GM20431 (cell line): ENCODE results near the gene SPATA1.

Experiments
- in situ Hi-C: fragments of 300-500 bp; cut with MseI, MboI; formaldehyde crosslinking; loops from one replicate; pipeline ENCODE4 v1.15.0; 2020; ENCODE audit warnings: low sequenced_read_pairs; ENCODE audit not compliant: unreplicated experiment

Gene SPATA1, protein sequence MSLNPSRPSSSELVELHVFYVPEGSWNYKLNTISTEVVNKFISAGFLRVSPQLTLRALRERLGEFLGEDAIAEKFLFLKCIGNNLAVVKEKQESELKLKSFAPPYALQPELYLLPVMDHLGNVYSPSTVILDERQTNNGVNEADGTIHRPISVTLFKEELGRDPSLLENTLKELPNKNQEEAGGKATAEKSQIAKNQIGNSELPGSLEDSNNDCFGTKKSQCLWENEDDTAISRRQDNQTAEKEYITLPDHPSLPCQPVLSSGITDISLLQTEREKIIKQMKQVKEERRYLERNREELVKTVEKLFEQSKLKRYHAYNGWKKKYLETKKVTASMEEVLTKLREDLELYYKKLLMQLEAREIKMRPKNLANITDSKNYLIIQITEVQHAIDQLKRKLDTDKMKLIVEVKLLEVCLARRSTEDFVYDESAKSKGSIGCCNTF

GRCh38 chr1:84506002-84506728 is at the start of gene SPATA1, which contains the start of gene GNG5:
Gene SPATA1 (plus strand): TSS chr1:84506386. CDS start chr1:84516360, 9,974 bp downstream.
Gene GNG5 (minus strand): TSS chr1:84506581. CDS start chr1:84506091, 490 bp downstream.
- in situ Hi-C loops, result no loop called here

DNA sequence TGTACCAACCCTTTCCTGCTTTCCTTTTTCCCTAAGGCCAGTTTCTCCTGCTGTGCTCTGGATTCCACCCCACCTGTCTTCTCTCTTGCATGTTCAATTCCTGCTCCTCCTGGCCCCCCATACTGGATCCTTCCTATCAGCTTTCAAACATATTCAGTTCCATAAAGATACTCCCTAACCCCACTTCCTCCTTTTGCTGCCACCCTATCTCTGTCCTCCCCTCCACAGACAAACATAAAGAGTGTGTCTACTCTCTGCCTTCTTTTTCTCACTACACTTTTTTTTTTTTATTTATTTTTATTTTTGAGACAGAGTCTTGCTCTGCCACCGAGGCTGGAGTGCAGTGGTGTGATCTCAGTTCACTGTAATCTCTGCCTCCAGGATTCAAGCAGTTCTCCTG is 44.1 kb upstream of the SPATA1 start:
- in situ Hi-C loops, result no loop called here

GRCh38 chr1:84467298-84467697 is 38.9 kb upstream of the SPATA1 start:
- in situ Hi-C loops, result no loop called here

- in situ Hi-C loops, result no loop called here
Observed at GRCh38 chr1:84476225-84476624, 30.0 kb upstream of the SPATA1 start.

DNA sequence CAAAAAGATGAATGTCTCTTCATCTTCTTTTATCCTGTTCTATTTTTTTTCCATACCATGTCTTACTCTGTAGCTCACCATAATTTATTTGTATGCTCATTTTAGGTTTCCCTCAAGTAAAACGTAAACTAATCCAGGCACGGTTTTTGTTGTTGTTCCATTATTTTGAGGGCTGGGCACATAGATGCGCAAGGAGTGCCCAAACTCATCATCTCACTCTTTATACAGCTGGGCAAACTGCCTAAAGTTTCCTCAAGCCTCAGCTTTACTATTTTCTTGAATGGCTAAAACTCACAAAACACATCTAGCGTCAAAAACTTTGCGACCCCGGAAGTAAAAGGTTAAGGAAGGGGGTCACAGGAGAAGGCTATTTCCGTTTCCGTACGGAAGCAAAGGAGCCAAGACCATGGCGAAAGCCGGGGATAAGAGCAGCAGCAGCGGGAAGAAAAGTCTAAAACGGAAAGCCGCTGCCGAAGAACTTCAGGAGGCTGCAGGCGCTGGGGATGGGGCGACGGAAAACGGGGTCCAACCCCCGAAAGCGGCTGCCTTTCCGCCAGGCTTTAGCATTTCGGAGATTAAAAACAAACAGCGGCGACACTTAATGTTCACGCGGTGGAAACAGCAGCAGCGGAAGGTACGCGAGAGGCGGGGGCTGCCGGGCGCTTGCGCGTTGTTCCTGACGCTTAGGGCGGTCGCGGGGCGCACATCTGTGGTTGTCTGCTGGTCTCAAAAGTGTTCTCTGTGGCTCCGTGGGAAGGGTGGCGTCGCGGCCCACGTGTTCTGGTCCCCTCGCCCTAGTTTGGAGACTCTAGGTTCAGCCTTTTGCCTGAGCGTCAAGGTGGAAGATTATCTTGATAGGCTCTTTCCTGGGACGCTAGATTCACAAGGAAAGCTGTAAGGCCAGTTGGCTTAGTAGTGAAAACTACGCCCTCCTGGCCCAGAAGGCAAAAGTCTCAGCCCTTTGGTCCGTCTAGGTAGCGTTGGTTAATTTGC is 27.0 kb upstream of the SPATA1 start, which contains the start of gene RPF1:
Gene RPF1, plus strand, starts transcription at position 391 of the 993 bp plus-strand sequence. Its CDS starts 16 bp downstream, at position 407.
- in situ Hi-C loops, result no loop called here

DNA sequence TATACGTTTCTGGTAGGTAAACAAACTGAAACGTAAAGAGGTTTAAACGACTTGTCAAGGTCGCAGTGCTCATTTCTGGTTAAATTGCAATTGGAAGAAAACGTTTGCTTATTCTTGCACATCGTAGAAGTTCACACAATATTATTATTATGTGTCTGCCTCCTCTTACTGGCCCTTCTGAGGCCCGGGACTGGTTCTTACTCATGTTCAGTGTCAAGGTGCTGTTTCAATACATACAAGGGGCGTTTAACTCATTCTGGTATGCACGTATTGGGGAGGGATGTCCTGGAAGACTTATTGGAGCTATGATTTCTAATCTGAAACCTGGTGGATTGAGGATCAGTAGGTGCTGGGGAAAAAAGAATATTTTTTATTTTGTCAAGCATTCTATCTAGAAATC is 26.2 kb upstream of the SPATA1 start:
- in situ Hi-C loops, result no loop called here

DNA sequence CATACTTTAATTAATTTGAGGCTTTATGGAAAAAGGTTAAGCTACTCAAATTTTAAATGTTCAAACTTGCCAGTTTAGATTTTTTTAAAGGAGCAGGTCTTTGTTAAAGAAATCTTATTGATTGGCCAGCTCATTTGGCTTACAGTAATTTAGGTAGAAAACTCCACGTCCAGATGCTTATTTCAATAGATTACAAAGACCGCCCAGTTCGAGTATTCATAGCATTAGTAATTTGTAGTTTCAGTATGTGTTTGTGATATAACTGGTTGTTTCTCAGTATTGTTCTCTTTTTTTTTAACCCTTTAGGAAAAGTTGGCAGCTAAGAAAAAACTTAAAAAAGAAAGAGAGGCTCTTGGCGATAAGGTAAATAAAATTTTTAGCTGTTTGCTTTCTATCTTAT is 25.5 kb upstream of the SPATA1 start:
- in situ Hi-C loops, result no loop called here

DNA sequence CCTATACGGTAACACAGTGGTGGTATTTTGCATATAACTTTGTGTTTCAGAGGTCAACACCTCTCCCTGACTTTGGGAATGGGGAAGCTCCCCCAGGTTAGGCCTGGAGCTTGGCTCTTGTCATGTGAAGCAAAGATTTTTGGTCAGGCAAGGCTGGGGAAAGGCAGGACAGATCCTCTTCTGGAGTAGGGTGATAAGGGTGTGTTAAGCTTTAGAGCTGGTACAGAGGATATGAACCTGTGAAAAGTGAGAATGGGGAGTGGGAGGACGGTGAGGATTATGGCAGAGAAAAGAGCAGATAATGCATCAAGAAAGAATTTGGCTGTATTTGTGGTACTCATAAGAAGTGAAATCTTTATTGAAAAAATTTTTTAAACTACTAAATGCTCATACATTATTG is 24.9 kb upstream of the SPATA1 start:
- in situ Hi-C loops, result no loop called here

GRCh38 chr1:84488107-84488506 is 18.1 kb upstream of the SPATA1 start:
- in situ Hi-C loops, result no loop called here

- in situ Hi-C loops, result no loop called here
Observed at GRCh38 chr1:84489766-84490165, 16.4 kb upstream of the SPATA1 start.

GRCh38 chr1:84492726-84493125 is 13.5 kb upstream of the SPATA1 start:
- in situ Hi-C loops, result no loop called here

- in situ Hi-C loops, result no loop called here
Observed at GRCh38 chr1:84493747-84494146, 12.4 kb upstream of the SPATA1 start.

DNA sequence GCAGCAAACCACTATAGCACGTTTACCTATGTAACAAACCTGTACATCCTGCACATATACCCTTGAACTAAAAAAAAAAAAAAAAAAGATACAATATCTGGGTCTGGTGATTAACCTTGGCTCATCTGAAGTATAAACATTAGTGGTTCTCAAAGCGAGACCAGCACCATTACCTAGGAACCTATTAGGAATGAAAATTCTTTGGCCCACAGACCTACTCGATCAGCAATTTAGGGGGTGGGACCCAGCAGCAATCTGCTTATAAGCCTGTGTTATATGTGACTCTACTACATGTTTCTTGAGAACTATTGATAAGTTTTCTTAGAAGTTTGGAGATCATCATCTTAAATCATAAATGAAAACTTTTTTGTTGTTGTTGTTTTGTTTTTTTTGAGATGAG is 9.7 kb upstream of the SPATA1 start:
- in situ Hi-C loops, result no loop called here

GRCh38 chr1:84497631-84498275 is 8.4 kb upstream of the SPATA1 start:
- in situ Hi-C loops, result no loop called here

DNA sequence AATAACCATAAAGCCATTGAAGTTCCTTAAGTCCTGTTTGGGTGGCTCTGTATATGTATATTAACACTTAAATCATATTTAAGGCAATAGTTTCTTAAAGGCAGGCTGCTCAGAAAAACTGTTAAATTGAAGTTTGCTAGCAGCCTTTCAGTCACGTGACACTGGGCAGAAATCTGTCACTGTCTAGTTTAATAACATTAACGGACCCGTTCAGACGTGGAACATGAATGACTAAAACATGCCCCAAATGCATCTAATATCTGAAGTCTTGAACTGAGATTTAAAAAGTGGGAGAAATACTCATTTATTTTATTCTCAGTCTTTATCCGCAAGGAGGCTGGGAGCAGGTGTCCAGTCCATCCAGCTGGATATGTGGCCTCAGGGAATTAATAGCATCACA is 3.3 kb upstream of the SPATA1 start:
- in situ Hi-C loops, result no loop called here

DNA sequence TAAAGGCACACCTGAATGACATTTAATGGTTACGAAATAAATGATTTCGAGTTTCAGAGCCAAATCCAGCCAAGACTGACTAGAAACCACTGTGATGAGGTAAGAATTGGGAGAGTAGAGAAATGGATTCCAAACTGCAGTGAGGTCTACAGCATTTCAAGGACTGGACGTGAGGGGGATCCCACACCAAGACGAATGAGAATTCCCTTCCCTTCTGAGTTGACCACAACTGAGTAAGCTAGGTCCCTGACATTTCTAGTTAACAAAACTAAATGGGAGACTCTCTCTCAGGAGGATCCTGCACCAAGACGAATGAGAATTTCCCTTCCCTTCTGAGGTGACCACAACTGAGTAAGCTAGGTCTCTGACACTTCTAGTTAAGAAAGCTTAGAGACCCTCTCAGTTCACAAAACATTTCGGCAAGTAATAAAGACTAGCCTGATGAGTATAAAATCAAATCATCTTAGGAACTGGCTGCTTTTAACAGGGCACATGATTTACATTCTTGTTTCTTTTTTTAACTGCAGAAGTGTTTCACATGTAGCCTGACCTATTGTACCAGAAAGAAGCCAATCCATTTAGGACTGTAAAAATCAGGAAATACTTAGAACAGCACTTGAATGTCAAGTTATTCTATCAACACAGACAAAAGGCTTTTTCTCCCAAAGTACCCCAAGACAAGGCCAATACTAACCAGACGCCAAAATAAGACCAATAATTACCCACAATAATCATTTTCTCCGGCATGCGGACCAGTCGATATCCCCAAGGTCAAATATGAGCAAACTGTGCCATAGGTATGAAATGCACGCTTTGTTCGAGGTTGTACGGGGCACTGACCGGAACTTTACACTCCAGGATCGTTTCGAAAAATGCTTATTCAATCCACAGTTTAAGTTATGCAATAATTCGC is 1.4 kb upstream of the SPATA1 start:
- in situ Hi-C loops, result no loop called here

DNA sequence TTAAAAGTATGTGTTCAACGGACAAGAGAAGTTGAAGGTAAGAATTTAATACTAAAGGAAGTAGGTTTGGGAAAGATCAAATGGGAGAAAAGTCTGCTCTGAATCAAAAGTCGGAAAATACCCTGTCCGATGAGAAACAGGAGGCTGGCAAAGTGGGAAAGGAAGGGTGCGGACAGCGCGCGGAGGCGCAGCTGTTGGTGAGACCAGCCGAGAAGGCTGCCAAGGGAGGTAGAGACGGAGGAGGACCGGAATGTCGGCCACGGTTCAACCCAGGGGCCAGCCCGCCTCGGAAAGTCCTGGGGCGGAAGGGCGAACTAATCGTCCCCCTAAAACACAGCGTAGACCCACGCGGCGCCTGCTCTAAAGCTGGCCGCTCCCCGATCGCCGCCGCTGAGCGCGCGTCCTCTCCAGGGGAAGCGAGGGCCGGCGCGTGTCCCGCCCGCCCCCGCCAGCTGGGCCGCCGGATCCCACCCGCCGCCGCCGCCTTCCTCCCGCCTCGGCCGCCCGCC is 639 bp upstream of the SPATA1 start:
- in situ Hi-C loops, result no loop called here

GRCh38 chr1:84506729-84507453 is 705 bp downstream of the SPATA1 start:
- in situ Hi-C loops, result no loop called here
